B cell (primary cell): ENCODE data around the gene ERC2. TPM values are rescaled to one million over a fixed set of nuclear protein-coding genes. Genes with fewer than 3 reads are reported as not detected.

Source experiments
- ATAC-seq: fragments of 200-7000 bp; cut with Tn5 transposase; one replicate; pipeline ENCODE4 v1.10.0; 2021; ENCODE audit warnings: low read depth, mild to moderate bottlenecking, moderate number of reproducible peaks, moderate library complexity
- CTCF ChIA-PET: fragments of 350-600 bp; sonication (Branson Sonifier 250); formaldehyde crosslinking; loops from one replicate; lab custom pipeline; 2021; ENCODE audit warnings: antibody characterized with exemption, inconsistent platforms; lab: Charles Lee
- POLR2A ChIA-PET: fragments of 350-600 bp; sonication (Branson Sonifier 250); formaldehyde crosslinking; loops from one replicate; lab custom pipeline; 2021; ENCODE audit warnings: antibody characterized with exemption; lab: Charles Lee
- DNase-seq: peaks from one replicate; pipeline ENCODE4 v3.0.0; 2013
- H2AFZ ChIP-seq: 2 replicates; pipeline ENCODE4 v1.6.1; 2012; ENCODE audit warnings: mild to moderate bottlenecking, low read depth, low read length; ENCODE audit not compliant: insufficient read depth, poor library complexity, severe bottlenecking
- H3K27ac ChIP-seq, 2 donors: 1 replicate in 1 of 2; 2 replicates in 1 of 2; pipeline ENCODE4 v1.5.1; 2012 to 2013; ENCODE audit warnings: low read length in 2 of 2, mild to moderate bottlenecking in 2 of 2, moderate library complexity in 1 of 2
- H3K27me3 ChIP-seq, 4 experiments: fragments of 200-600 bp in 1 of 4; sonication (generic) in 1 of 4; replicated peaks in 1 of 4; 1 replicate in 2 of 4; 2 replicates in 2 of 4; pipeline versions ENCODE4 v1.6.1 to v1.7.0; 2013 to 2016; ENCODE audit warnings: low read length in 3 of 4, mild to moderate bottlenecking in 2 of 4, mixed read lengths in 1 of 4, moderate library complexity in 1 of 4; ENCODE audit not compliant: insufficient read depth in 4 of 4, control insufficient read depth in 3 of 4; ENCODE audit errors: control extremely low read depth in 1 of 4
- H3K36me3 ChIP-seq, 2 experiments: replicated peaks in 1 of 2; 1 replicate in 1 of 2; 2 replicates in 1 of 2; pipeline versions ENCODE4 v1.6.1 to v1.7.1; 2013; ENCODE audit warnings: low read length in 1 of 2; ENCODE audit not compliant: insufficient read depth in 2 of 2, control insufficient read depth in 1 of 2; ENCODE audit errors: control extremely low read depth in 1 of 2, extremely low read depth in 1 of 2
- H3K4me1 ChIP-seq, 2 donors: fragments of 200-600 bp in 1 of 2; sonication (generic) in 1 of 2; 1 replicate in 1 of 2; 2 replicates in 1 of 2; pipeline versions ENCODE4 v1.5.1 to v1.6.1; 2013 to 2017; ENCODE audit warnings: low read length in 2 of 2; ENCODE audit not compliant: control insufficient read depth in 2 of 2, insufficient read depth in 2 of 2
- H3K4me2 ChIP-seq: replicated peaks from 2 replicates; pipeline ENCODE3; 2012; ENCODE audit warnings: mild to moderate bottlenecking, low read depth, low read length; ENCODE audit not compliant: poor library complexity, severe bottlenecking
- H3K4me3 ChIP-seq, 5 experiments: fragments of 200-600 bp in 1 of 5; sonication (generic) in 1 of 5; 1 replicate in 3 of 5; 2 replicates in 2 of 5; pipeline versions ENCODE4 v1.5.1 to v1.7.0; 2011 to 2016; ENCODE audit warnings: low read length in 4 of 5, mild to moderate bottlenecking in 4 of 5, low read depth in 2 of 5, control low read depth in 1 of 5, moderate library complexity in 1 of 5; ENCODE audit not compliant: insufficient read depth in 1 of 5; ENCODE audit errors: control extremely low read depth in 1 of 5, extremely low read depth in 1 of 5
- H3K79me2 ChIP-seq: fragments of 200-600 bp; sonication (generic); one replicate; pipeline ENCODE4 v1.6.0; 2016; ENCODE audit warnings: low read length; ENCODE audit not compliant: control insufficient read depth, insufficient read depth
- H3K9ac ChIP-seq: fragments of 200-600 bp; sonication (generic); 2 replicates; pipeline ENCODE4 v1.6.1; 2017; ENCODE audit warnings: mild to moderate bottlenecking, low read length, moderate library complexity
- H3K9me3 ChIP-seq, 3 donors: one replicate each; pipeline versions ENCODE4 v1.6.1 to v1.7.1; 2013; ENCODE audit warnings: low read length in 2 of 3; ENCODE audit not compliant: control insufficient read depth in 2 of 3, insufficient read depth in 1 of 3; ENCODE audit errors: control extremely low read depth in 1 of 3
- H4K20me1 ChIP-seq: 2 replicates; pipeline ENCODE4 v1.6.0; 2012; ENCODE audit warnings: mild to moderate bottlenecking, low read length; ENCODE audit not compliant: insufficient read depth, control insufficient read depth, poor library complexity, severe bottlenecking
- H3K27ac Mint-ChIP-seq: one replicate; pipeline ENCODE4 v1.8.0; 2021; ENCODE audit warnings: mixed read lengths
- H3K27me3 Mint-ChIP-seq: one replicate; pipeline ENCODE4 v1.8.0; 2021; ENCODE audit warnings: mixed read lengths
- H3K4me1 Mint-ChIP-seq: one replicate; pipeline ENCODE4 v1.8.0; 2021; ENCODE audit warnings: mixed read lengths
- H3K4me3 Mint-ChIP-seq: one replicate; pipeline ENCODE4 v1.8.0; 2021; ENCODE audit warnings: mixed read lengths
- H3K9me3 Mint-ChIP-seq: one replicate; pipeline ENCODE4 v1.8.0; 2022; ENCODE audit warnings: mixed read lengths; ENCODE audit not compliant: insufficient read depth
- CTCF ChIP-seq: fragments of 200-600 bp; IDR thresholded peaks from one replicate; pipeline ENCODE4 v1.8.0; 2022; ENCODE audit warnings: antibody characterized with exemption, mild to moderate bottlenecking
- EZH2 ChIP-seq: IDR thresholded peaks from 2 replicates; pipeline ENCODE4 v1.6.1; 2012; ENCODE audit warnings: borderline replicate concordance, low read depth, mild to moderate bottlenecking, moderate library complexity, low read length; ENCODE audit not compliant: insufficient read depth, poor library complexity, severe bottlenecking
- WGBS: methylation state at CpG from one replicate; pipeline ENCODE4 v1.1.5; 2013; ENCODE audit warnings: missing lambda C conversion rate; ENCODE audit not compliant: insufficient coverage; 5-methylcytosine and 5-hydroxymethylcytosine counted together
- intact Hi-C: fragments of 100-400 bp; cut with micrococcal nuclease; formaldehyde crosslinking; loops from one replicate; pipeline ENCODE4 v1.10.0; 2022
- polyA plus RNA-seq: library from polyadenylated mRNA; depleted of rRNA; stranded (reverse); fragments of >200 nt; gene quantifications from 2 replicates; pipeline ENCODE4 v1.2.3, GENCODE V29; 2012
- total RNA-seq, 2 donors: library from RNA; stranded (reverse); fragments of 120-200 nt in 1 of 2; gene quantifications; 1 replicate in 1 of 2; 2 replicates in 1 of 2; pipeline versions ENCODE4 v1.2.3 to v1.2.4, GENCODE V29; 2013 to 2022

ERC2 gene
- total and polyA plus RNA-seq, 2 donors (not counting 1 experiment from before 2014, with no cell fraction given) = not detected

GRCh38 chr3:55731741-55732140 is 736.5 kb downstream of the ERC2 start:
- Mint-ChIP-seq H3K4me3 (no peak overlapping the region), H3K27ac (no peak overlapping the region), H3K9me3 (no peaks in the 10 kb centered on the region), H3K27me3 (no peaks in the 10 kb centered on the region), H3K4me1 (no peaks in the 10 kb centered on the region)
- H3K4me1 ChIP-seq = no peaks in the 10 kb centered on the region
- no peak for TF ChIP-seq CTCF
- TF ChIP-seq EZH2 = no peak
- no peaks in the 10 kb centered on the region for H3K79me2 ChIP-seq
- H2AFZ ChIP-seq = no peak overlapping the region
- no peak for DNase-seq
- ChIA-PET POLR2A (no interaction called here), CTCF (no interaction called here)
- no peaks in the 10 kb centered on the region for H3K9me3 ChIP-seq
- H3K27ac ChIP-seq = no peak overlapping the region
- no peak for ATAC-seq
- H3K36me3 ChIP-seq = no peaks in the 10 kb centered on the region
- H3K4me3 ChIP-seq = no peak overlapping the region
- no peak overlapping the region for H3K4me2 ChIP-seq
- H3K9ac ChIP-seq = no peak overlapping the region
- H3K27me3 ChIP-seq = no peaks in the 10 kb centered on the region
- no peaks in the 10 kb centered on the region for H4K20me1 ChIP-seq
- intact Hi-C loops = no loop called here
- 67% methylated on average over 1 of the region's 3 CpGs for WGBS

GRCh38 chr3:55729546-55729945 is 738.7 kb downstream of the ERC2 start:
- DNase-seq (no peak), ATAC-seq (no peak)
- peaks cover 17% of the 10 kb centered on the region for H3K4me1 Mint-ChIP-seq
- no peaks in the 10 kb centered on the region for H3K4me1 ChIP-seq
- no peak overlapping the region for H3K9ac ChIP-seq
- TF ChIP-seq CTCF (no peak), EZH2 (no peak)
- H3K79me2 ChIP-seq = no peaks in the 10 kb centered on the region
- no peak overlapping the region for H3K27ac ChIP-seq
- H2AFZ ChIP-seq = no peak overlapping the region
- no CpG with 5 or more reads among the region's 7 CpGs for WGBS
- ChIA-PET POLR2A (no interaction called here), CTCF (no interaction called here)
- H3K4me2 ChIP-seq = no peak overlapping the region
- no peaks in the 10 kb centered on the region for H4K20me1 ChIP-seq
- no peaks in the 10 kb centered on the region for H3K27me3 Mint-ChIP-seq
- no peaks in the 10 kb centered on the region for H3K9me3 ChIP-seq
- no peaks in the 10 kb centered on the region for H3K27me3 ChIP-seq
- H3K36me3 ChIP-seq = no peaks in the 10 kb centered on the region
- H3K4me3 Mint-ChIP-seq = no peak overlapping the region
- H3K4me3 ChIP-seq = no peak overlapping the region
- H3K9me3 Mint-ChIP-seq = no peaks in the 10 kb centered on the region
- H3K27ac Mint-ChIP-seq = no peak overlapping the region
- intact Hi-C loops = no loop called here
